Adipocyte (in vitro differentiated cells): ENCODE measurements around the gene GLI3.
A peak's percentile ranks its signal among the peaks of the same experiment; 100 is the strongest.

Source experiments
- DNase-seq: peaks from one replicate; pipeline ENCODE4 v3.0.0-alpha.2; 2015; ENCODE audit warnings: low read depth
- H3K27me3 ChIP-seq: replicated peaks from 2 replicates; pipeline ENCODE4 v1.7.0; 2013; ENCODE audit warnings: mild to moderate bottlenecking, low read length, moderate library complexity; ENCODE audit not compliant: control insufficient read depth, insufficient read depth
- H3K36me3 ChIP-seq: 2 replicates; pipeline ENCODE4 v1.7.0; 2013; ENCODE audit warnings: low read length, mild to moderate bottlenecking, moderate library complexity; ENCODE audit not compliant: control insufficient read depth, insufficient read depth, severe bottlenecking
- H3K4me1 ChIP-seq: 2 replicates; pipeline ENCODE4 v1.7.0; 2013; ENCODE audit warnings: mild to moderate bottlenecking, low read length, moderate library complexity; ENCODE audit not compliant: control insufficient read depth, insufficient read depth
- H3K4me3 ChIP-seq: 2 replicates; pipeline ENCODE4 v1.7.0; 2013; ENCODE audit warnings: mild to moderate bottlenecking, low read length, moderate library complexity
- H3K9ac ChIP-seq: 2 replicates; pipeline ENCODE4 v1.7.0; 2013; ENCODE audit warnings: mild to moderate bottlenecking, low read length, moderate library complexity
- H3K9me3 ChIP-seq: 2 replicates; pipeline ENCODE4 v1.7.0; 2013; ENCODE audit warnings: mild to moderate bottlenecking, low read length, moderate library complexity; ENCODE audit not compliant: control insufficient read depth

GLI3 gene

DNA sequence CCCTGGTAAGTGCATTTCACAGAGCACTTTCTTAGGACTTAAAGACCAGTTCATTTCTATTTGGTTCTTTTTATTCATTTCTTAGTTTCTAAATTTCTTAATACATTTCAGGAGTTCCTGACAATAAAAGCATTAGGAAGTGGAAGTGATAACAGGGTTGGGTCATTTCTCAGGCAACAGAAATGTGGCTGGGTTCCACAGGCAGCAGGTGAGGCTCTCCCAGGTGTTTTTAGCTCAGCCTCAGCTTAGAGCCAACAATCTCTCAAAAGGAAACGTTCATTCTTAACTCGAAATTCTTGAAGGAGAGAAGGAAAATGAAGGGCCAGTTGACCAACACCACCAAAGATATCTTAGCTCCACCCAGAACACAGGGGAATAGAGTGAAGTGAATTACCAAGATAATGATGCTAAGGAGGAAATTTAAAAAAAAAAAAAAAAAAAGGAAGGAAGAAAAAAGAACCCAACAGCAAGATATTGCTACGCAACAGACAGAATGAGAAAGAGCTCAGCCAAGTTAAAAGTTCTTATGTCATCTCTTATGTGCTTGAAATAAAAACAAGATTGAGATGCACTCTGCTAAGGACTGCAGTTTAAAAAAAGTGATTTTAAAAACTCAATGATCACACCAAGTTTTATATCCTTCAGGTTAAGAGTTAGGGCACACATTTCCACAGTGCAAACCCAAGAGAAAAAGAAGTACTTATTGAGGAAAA, 230.1 kb downstream of the GLI3 start:
- Histone ChIP-seq H3K9me3 (no peaks in the 10 kb centered on the region), H3K36me3 (peaks cover 16% of the 10 kb centered on the region), H3K4me1 (no peaks in the 10 kb centered on the region), H3K9ac (no peak overlapping the region), H3K27me3 (no peaks in the 10 kb centered on the region), H3K4me3 (no peak overlapping the region)
- DNase-seq: no peak

- no peak overlapping the region for H3K4me3 ChIP-seq
- H3K27me3 ChIP-seq: no peaks in the 10 kb centered on the region
- peaks cover 6% of the 10 kb centered on the region for H3K4me1 ChIP-seq
- no peak overlapping the region for H3K9ac ChIP-seq
- peaks cover 8% of the 10 kb centered on the region for H3K36me3 ChIP-seq
- no peaks in the 10 kb centered on the region for H3K9me3 ChIP-seq
- DNase-seq: no peak
Measured at GRCh38 chr7:42002654-42003053, 234.4 kb downstream of the GLI3 start.

DNA sequence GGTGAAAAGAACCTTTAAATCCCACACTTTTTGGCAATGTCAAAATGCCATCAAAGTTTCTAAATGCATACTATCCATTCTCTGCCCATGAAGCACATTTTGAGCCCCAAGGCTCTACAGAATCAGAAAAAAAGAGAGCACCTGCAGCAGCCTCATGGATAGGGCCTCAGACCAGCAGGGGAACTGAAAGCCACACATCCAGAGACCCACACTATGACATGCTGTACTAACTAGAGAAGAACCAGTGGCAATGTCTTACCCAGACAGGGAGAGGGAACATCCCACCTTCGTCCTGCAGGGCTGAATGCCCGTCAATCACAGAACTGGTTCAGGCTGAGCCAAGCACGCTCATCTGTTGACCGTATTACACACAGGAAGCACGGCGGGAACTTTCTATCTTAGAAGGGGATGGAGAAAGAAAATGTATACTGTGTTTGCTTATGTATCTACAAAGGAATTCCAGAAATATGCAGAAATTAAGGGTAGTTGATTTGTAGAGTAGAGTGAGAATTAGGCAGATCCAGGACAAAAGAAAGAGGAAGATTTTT, 237.2 kb downstream of the GLI3 start:
- Histone ChIP-seq H3K9me3 (no peaks in the 10 kb centered on the region), H3K9ac (no peak overlapping the region), H3K4me3 (no peak overlapping the region), H3K36me3 (peaks cover 8% of the 10 kb centered on the region), H3K4me1 (peaks cover 34% of the 10 kb centered on the region), H3K27me3 (no peaks in the 10 kb centered on the region)
- DNase-seq: no peak

DNA sequence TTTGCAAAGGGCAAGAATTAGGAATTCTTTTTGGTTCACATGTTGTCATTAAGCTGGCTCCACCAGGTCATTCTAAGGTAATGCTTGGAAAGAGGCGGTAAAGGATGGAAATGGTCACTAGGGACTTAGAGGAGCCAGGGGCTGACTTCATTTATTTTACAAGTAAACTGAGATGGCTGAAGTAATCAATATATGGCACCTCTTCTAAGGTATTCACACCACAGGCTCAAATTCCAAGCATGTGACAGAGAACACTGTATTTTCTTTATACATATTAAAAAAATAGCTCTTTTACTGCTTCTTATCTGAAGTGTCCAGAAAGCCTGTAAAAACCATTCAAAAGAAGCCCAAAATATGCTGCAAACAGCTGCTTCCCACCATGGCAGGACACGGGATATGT, 239.0 kb downstream of the GLI3 start:
- H3K9me3 ChIP-seq: no peaks in the 10 kb centered on the region
- peaks cover 8% of the 10 kb centered on the region for H3K36me3 ChIP-seq
- no peak overlapping the region for H3K9ac ChIP-seq
- H3K4me1 ChIP-seq: peaks cover 52% of the 10 kb centered on the region
- H3K27me3 ChIP-seq: no peaks in the 10 kb centered on the region
- H3K4me3 ChIP-seq: no peak overlapping the region
- no peak for DNase-seq

DNA sequence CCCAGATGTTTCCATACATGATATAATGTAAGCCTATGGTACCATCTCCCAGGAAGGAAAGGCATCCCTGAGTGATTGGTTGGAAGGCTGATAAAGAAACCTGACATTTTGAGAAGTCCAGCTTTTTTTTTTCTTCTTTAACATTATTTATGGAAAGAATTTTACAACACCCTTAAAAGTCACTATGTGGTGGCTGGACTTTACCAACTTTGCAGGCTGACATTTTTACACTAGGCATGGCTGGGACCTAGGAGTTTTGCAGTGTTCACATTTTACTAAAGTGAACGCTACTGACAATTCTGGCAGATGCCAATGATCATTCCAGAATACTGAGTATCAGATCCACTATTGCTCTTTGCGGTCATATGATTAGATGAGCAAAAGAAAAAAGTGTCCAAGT, 239.9 kb downstream of the GLI3 start:
- H3K36me3 ChIP-seq: peaks cover 6% of the 10 kb centered on the region

GRCh38 chr7:41996381-41997035, 240.5 kb downstream of the GLI3 start:
- DNase-seq: peak; percentile 84
- H3K36me3 ChIP-seq: peaks cover 6% of the 10 kb centered on the region
- peak overlapping the region; percentile 49 for H3K4me3 ChIP-seq

More for the DNA sequence above, 239.9 kb downstream of the GLI3 start:
- H3K27me3 ChIP-seq: no peaks in the 10 kb centered on the region
- H3K9me3 ChIP-seq: no peaks in the 10 kb centered on the region
- H3K4me1 ChIP-seq: peaks cover 55% of the 10 kb centered on the region
- DNase-seq: no peak
- H3K4me3 ChIP-seq: peak overlapping the region; percentile 49
- peak overlapping the region; percentile 62 for H3K9ac ChIP-seq

DNA sequence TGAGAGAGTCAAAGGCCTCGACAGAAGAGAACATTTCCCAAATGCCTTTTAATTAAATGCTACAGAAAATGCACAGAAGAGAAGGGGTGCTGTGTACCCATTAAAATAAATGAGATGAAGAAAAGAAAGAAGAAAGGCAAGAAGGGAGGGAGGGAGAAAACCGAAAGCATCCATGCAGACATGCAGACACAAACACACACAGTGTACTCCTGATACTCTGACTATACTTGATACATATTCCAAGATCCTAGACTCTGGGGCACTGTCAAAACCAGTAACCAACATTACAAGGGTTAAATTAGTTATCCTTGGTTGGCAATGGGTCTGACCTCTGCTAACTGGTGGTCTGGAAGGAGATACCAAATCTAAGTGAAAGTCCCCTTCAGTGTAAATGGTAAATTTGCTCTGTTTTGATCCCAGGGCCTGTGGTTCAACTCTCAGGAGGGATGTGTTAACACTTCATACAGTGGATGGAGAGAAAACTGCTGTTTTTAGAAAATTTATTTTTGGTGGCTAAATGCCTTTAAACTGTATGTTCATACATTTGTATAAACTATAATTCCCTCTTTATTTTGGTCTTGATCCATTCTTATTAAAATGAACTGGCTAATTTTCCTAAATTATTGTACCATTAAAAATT, 241.3 kb downstream of the GLI3 start:
- no peaks in the 10 kb centered on the region for H3K9me3 ChIP-seq
- no peaks in the 10 kb centered on the region for H3K27me3 ChIP-seq
- H3K36me3 ChIP-seq: peaks cover 6% of the 10 kb centered on the region
- DNase-seq: no peak
- H3K4me3 ChIP-seq: no peak overlapping the region
- peaks cover 62% of the 10 kb centered on the region for H3K4me1 ChIP-seq
- peak overlapping the region; percentile 30 for H3K9ac ChIP-seq

More at GRCh38 chr7:41996381-41997035, 240.5 kb downstream of the GLI3 start:
- Histone ChIP-seq H3K27me3 (no peaks in the 10 kb centered on the region), H3K4me1 (peaks cover 55% of the 10 kb centered on the region), H3K9ac (peak overlapping the region; percentile 62), H3K9me3 (no peaks in the 10 kb centered on the region)

DNA sequence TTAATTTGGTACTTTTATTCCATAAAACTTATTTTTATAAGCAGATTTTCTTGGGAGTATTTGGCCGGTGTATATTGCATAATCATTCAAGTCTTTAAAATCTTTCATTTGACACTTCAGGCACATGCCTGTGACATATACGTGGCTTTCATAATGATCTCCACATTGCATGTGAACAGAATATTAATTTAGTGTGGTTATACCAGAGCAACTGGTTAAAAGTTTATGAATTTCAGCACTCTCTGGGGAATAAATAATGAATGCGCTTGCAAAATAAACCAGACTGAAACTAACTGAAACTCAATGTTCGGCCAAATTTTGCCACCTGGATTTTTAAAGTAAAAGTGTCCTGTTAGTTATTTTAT, 242.3 kb downstream of the GLI3 start:
- Histone ChIP-seq H3K36me3 (peaks cover 3% of the 10 kb centered on the region), H3K9ac (peak overlapping the region; percentile 30), H3K4me1 (peaks cover 66% of the 10 kb centered on the region), H3K9me3 (no peaks in the 10 kb centered on the region), H3K4me3 (peak overlapping the region; percentile 42), H3K27me3 (no peaks in the 10 kb centered on the region)
- peak; percentile 25 for DNase-seq

DNA sequence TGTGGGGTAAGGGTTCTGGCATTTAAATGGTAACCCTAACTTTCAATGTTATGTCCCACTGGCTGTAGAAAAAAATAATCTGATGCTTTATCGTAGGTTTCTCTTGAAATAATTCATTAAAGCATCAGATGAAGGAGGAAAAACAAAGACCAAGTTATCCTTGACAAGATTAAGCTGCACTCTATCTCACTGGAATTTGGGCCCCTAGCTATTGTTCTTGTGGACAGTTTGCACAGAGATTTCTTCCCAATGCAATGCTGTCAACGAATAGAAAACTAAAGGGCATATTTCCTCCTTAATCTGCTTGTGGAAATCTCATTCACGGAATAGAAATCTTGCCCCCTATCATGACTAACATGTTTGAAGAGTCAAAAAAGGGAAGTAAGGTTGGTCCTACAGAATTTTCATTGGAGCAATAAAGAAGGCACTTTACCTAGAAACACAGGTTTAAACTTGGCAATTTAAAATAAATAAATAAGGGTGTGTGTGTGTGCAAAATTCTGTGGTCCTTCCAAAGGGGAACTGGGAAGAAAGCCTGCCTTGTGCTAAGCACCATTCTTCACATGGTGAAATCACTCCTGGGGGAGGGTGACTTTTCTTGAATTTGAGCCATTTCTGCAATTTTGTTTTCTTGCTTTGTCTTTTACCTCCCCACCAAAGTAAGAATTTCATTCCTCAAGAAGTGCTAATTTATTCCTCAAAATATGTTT, 242.8 kb downstream of the GLI3 start:
- Histone ChIP-seq H3K36me3 (no peaks in the 10 kb centered on the region), H3K27me3 (no peaks in the 10 kb centered on the region), H3K4me3 (peak overlapping the region; percentile 42), H3K9me3 (no peaks in the 10 kb centered on the region), H3K9ac (peak overlapping the region; percentile 34), H3K4me1 (peaks cover 66% of the 10 kb centered on the region)
- DNase-seq: no peak

GRCh38 chr7:41992881-41993867, 243.8 kb downstream of the GLI3 start:
- Histone ChIP-seq H3K9ac (peak overlapping the region; percentile 3), H3K9me3 (no peaks in the 10 kb centered on the region), H3K27me3 (no peaks in the 10 kb centered on the region), H3K4me1 (peaks cover 65% of the 10 kb centered on the region), H3K36me3 (no peaks in the 10 kb centered on the region), H3K4me3 (no peak overlapping the region)
- DNase-seq: peak; percentile 36
